ENCODE data around the gene RELA. TPM values are rescaled to one million over a fixed set of nuclear protein-coding genes. Genes with fewer than 3 reads are reported as not detected.

Gene RELA
- total RNA-seq, 1 experiment from 2014 or later, result 35.1 TPM

DNA sequence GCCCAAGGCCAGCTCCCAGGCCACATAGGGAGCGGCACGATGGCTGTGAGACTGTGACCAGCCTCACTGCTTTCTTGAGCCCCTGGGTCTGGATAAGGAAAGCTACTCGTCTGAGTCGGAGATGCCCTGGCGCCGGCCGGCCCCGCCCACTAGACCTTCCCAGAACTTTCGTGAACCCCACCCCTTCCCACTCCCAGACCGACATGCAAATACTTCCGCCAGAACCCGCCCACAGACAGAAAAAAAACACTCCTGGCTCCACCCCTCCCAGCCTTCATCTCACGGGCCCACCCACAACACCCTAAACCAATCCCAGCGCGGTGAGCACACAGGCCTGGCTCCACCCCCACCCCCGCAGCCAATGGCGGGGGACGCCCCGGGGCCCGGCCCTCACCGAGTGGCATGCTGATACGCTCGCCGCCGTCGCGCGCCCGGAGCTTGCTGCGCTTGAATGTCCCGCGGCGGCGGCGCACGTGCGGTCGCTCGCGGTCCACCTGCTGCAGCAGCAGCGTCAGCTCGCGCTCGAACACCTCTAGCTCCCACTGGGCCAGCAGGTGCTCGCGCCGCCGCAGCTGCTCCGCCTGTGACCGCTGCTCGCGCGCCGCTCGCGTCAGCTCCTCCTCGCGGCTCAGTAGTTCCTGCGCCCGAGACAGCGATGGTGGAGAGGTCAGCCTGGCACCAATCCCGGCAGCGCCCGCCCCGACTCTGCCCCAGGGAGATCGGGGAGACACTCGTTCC lies 55.7 kb downstream of the RELA start (continued):
- TF ChIP-seq NR1H2 (CRISPR knock-in tag; IDR thresholded peaks at IDR 0.05), result 0 out of 2 replicates have a peak, but pooled peaks have one; percentile 49
- TF ChIP-seq, protein P1, sequence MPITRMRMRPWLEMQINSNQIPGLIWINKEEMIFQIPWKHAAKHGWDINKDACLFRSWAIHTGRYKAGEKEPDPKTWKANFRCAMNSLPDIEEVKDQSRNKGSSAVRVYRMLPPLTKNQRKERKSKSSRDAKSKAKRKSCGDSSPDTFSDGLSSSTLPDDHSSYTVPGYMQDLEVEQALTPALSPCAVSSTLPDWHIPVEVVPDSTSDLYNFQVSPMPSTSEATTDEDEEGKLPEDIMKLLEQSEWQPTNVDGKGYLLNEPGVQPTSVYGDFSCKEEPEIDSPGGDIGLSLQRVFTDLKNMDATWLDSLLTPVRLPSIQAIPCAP (CRISPR knock-in tag; IDR thresholded peaks at IDR 0.05), result peak; percentile 96
- no peak for TF ChIP-seq STAT6 (CRISPR knock-in tag; conservative IDR thresholded peaks at IDR 0.05; ENCODE audit: low read depth)
- TF ChIP-seq, protein P2, sequence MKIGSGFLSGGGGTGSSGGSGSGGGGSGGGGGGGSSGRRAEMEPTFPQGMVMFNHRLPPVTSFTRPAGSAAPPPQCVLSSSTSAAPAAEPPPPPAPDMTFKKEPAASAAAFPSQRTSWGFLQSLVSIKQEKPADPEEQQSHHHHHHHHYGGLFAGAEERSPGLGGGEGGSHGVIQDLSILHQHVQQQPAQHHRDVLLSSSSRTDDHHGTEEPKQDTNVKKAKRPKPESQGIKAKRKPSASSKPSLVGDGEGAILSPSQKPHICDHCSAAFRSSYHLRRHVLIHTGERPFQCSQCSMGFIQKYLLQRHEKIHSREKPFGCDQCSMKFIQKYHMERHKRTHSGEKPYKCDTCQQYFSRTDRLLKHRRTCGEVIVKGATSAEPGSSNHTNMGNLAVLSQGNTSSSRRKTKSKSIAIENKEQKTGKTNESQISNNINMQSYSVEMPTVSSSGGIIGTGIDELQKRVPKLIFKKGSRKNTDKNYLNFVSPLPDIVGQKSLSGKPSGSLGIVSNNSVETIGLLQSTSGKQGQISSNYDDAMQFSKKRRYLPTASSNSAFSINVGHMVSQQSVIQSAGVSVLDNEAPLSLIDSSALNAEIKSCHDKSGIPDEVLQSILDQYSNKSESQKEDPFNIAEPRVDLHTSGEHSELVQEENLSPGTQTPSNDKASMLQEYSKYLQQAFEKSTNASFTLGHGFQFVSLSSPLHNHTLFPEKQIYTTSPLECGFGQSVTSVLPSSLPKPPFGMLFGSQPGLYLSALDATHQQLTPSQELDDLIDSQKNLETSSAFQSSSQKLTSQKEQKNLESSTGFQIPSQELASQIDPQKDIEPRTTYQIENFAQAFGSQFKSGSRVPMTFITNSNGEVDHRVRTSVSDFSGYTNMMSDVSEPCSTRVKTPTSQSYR (CRISPR knock-in tag; IDR thresholded peaks at IDR 0.05), result peak; percentile 95
- TF ChIP-seq, protein P3, sequence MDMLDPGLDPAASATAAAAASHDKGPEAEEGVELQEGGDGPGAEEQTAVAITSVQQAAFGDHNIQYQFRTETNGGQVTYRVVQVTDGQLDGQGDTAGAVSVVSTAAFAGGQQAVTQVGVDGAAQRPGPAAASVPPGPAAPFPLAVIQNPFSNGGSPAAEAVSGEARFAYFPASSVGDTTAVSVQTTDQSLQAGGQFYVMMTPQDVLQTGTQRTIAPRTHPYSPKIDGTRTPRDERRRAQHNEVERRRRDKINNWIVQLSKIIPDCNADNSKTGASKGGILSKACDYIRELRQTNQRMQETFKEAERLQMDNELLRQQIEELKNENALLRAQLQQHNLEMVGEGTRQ (CRISPR knock-in tag; IDR thresholded peaks at IDR 0.05), result peak; percentile 67
- peak; percentile 95 for TF ChIP-seq IRF2 (CRISPR knock-in tag; IDR thresholded peaks at IDR 0.05; ENCODE audit: borderline replicate concordance, low read depth)
- peak; percentile 93; the same call in 1 of the 2 replicates for TF ChIP-seq TCF7 (CRISPR knock-in tag; IDR thresholded peaks at IDR 0.05; ENCODE audit: low read depth)
- peak; percentile 99 for TF ChIP-seq ZNF232 (CRISPR knock-in tag; IDR thresholded peaks at IDR 0.05)
- peak; percentile 98 for TF ChIP-seq ARID4B (CRISPR knock-in tag; IDR thresholded peaks at IDR 0.05; ENCODE audit: borderline replicate concordance)
- no peak for TF ChIP-seq NFATC4 (CRISPR knock-in tag; IDR thresholded peaks at IDR 0.05)
- TF ChIP-seq PREB (CRISPR knock-in tag; IDR thresholded peaks at IDR 0.05; ENCODE audit: borderline replicate concordance), result 0 out of 2 replicates have a peak, but pooled peaks have one; percentile 62
- TF ChIP-seq ZNF263 (CRISPR knock-in tag; IDR thresholded peaks at IDR 0.05; ENCODE audit: low read depth), result peak; percentile 87
- peak; percentile 100 for TF ChIP-seq MAX (CRISPR knock-in tag; IDR thresholded peaks at IDR 0.05)
- peak; percentile 84 for TF ChIP-seq ATF3 (CRISPR knock-in tag; conservative IDR thresholded peaks at IDR 0.05)
- no peak for TF ChIP-seq GTF2I (CRISPR knock-in tag; conservative IDR thresholded peaks at IDR 0.05)
- peak; percentile 99 for TF ChIP-seq RELA (CRISPR knock-in tag; IDR thresholded peaks at IDR 0.05; ENCODE audit: borderline replicate concordance)
- TF ChIP-seq OVOL2 (CRISPR knock-in tag; IDR thresholded peaks at IDR 0.05; ENCODE audit: borderline replicate concordance), result no peak
- TF ChIP-seq CBFB (CRISPR knock-in tag; IDR thresholded peaks at IDR 0.05; ENCODE audit: low read depth), result peak; percentile 98
- no peak for TF ChIP-seq ZNF671 (CRISPR knock-in tag; IDR thresholded peaks at IDR 0.05)
- no peak for TF ChIP-seq RORB (CRISPR knock-in tag; IDR thresholded peaks at IDR 0.05)
- TF ChIP-seq SMAD3 (CRISPR knock-in tag; IDR thresholded peaks at IDR 0.05; ENCODE audit: borderline replicate concordance), result peak; percentile 98
- peak; percentile 97 for TF ChIP-seq SP1 (CRISPR knock-in tag; conservative IDR thresholded peaks at IDR 0.05)
- TF ChIP-seq, protein P4, sequence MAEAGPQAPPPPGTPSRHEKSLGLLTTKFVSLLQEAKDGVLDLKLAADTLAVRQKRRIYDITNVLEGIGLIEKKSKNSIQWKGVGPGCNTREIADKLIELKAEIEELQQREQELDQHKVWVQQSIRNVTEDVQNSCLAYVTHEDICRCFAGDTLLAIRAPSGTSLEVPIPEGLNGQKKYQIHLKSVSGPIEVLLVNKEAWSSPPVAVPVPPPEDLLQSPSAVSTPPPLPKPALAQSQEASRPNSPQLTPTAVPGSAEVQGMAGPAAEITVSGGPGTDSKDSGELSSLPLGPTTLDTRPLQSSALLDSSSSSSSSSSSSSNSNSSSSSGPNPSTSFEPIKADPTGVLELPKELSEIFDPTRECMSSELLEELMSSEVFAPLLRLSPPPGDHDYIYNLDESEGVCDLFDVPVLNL (CRISPR knock-in tag; IDR thresholded peaks at IDR 0.05; ENCODE audit: borderline replicate concordance, low read depth), result peak; percentile 94
- no peak; the same call in 1 of the 2 replicates for TF ChIP-seq KAT7 (CRISPR knock-in tag; IDR thresholded peaks at IDR 0.05; ENCODE audit: borderline replicate concordance)

All from WTC11 (cell line).